ENCODE results near the gene ADAMTSL1. TPM values are rescaled to one million over a fixed set of nuclear protein-coding genes. Genes with fewer than 3 reads are reported as not detected.

Gene ADAMTSL1
- total and polyA plus RNA-seq, 2 donors from 2014 or later = 3.0 to 27.3 TPM

GRCh38 chr9:18437315-18438201 lies 36.4 kb upstream of the ADAMTSL1 start:
- DNase-seq = peak; percentile 47 to 80 (median 65)
- no peaks in the 10 kb centered on the region for H3K27me3 ChIP-seq (ENCODE audit: control insufficient read depth, insufficient read depth, low read length)
- peaks cover 0 to 8% (median 5%) of the 10 kb centered on the region in 3 donors for H3K4me1 ChIP-seq (ENCODE audit: control insufficient read depth in 2 of 3, insufficient read depth in 2 of 3, low read depth in 1 of 3, low read length in 3 of 3)
- H3K27ac ChIP-seq (ENCODE audit: low read depth in 2 of 2, low read length in 2 of 2) = peak overlapping the region in 1 of 2 donors; percentile 11
- no peaks in the 10 kb centered on the region for H3K36me3 ChIP-seq (ENCODE audit: control insufficient read depth in 2 of 3, insufficient read depth in 3 of 3, low read length in 3 of 3)
- H3K9ac ChIP-seq (ENCODE audit: low read length in 3 of 3) = no peak overlapping the region
- intact Hi-C loops (cut with DNase I) = no loop called here
- FAIRE-seq = no peak
- no peak for TF ChIP-seq CTCF (IDR thresholded peaks at IDR 0.05; ENCODE audit: borderline replicate concordance, extremely low read depth, insufficient read depth)
- peak overlapping the region in 2 of 3 donors; percentile 56 to 59 for H3K4me3 ChIP-seq (ENCODE audit: low read length in 3 of 3)
- no peaks in the 10 kb centered on the region for H3K9me3 ChIP-seq (ENCODE audit: control insufficient read depth in 2 of 3, insufficient read depth in 1 of 3, low read length in 3 of 3)

- Histone ChIP-seq H3K27me3 (ENCODE audit: control insufficient read depth, insufficient read depth, low read length) (no peaks in the 10 kb centered on the region), H3K9me3 (ENCODE audit: control insufficient read depth in 2 of 3, insufficient read depth in 1 of 3, low read length in 3 of 3) (no peaks in the 10 kb centered on the region), H3K27ac (ENCODE audit: low read depth in 2 of 2, low read length in 2 of 2) (peak overlapping the region in 1 of 2 donors; percentile 11), H3K9ac (ENCODE audit: low read length in 3 of 3) (no peak overlapping the region), H3K4me3 (ENCODE audit: low read length in 3 of 3) (peak overlapping the region; percentile 27 to 59 (median 56)), H3K4me1 (ENCODE audit: control insufficient read depth in 2 of 3, insufficient read depth in 2 of 3, low read depth in 1 of 3, low read length in 3 of 3) (peaks cover 0 to 8% (median 5%) of the 10 kb centered on the region in 3 donors), H3K36me3 (ENCODE audit: control insufficient read depth in 2 of 3, insufficient read depth in 3 of 3, low read length in 3 of 3) (no peaks in the 10 kb centered on the region)
- TF ChIP-seq CTCF (IDR thresholded peaks at IDR 0.05; ENCODE audit: borderline replicate concordance, extremely low read depth, insufficient read depth) = no peak
- intact Hi-C loops (cut with DNase I) = no loop called here
- FAIRE-seq (no peak), DNase-seq (peak; percentile 82 to 91 (median 87))
Observed at GRCh38 chr9:18438300-18438925, 35.5 kb upstream of the ADAMTSL1 start.

- peak in 1 of 5 donors; percentile 14 for DNase-seq
- Histone ChIP-seq H3K27me3 (ENCODE audit: control insufficient read depth, insufficient read depth, low read length) (no peaks in the 10 kb centered on the region), H3K4me3 (ENCODE audit: low read length in 3 of 3) (peak overlapping the region in 2 of 3 donors; percentile 56 to 59), H3K27ac (ENCODE audit: low read depth in 2 of 2, low read length in 2 of 2) (no peak overlapping the region), H3K9me3 (ENCODE audit: control insufficient read depth in 2 of 3, insufficient read depth in 1 of 3, low read length in 3 of 3) (no peaks in the 10 kb centered on the region), H3K36me3 (ENCODE audit: control insufficient read depth in 2 of 3, insufficient read depth in 3 of 3, low read length in 3 of 3) (no peaks in the 10 kb centered on the region), H3K9ac (ENCODE audit: low read length in 3 of 3) (no peak overlapping the region), H3K4me1 (ENCODE audit: control insufficient read depth in 2 of 3, insufficient read depth in 2 of 3, low read depth in 1 of 3, low read length in 3 of 3) (peaks cover 0 to 8% (median 5%) of the 10 kb centered on the region in 3 donors)
- no peak for TF ChIP-seq CTCF (IDR thresholded peaks at IDR 0.05; ENCODE audit: borderline replicate concordance, extremely low read depth, insufficient read depth)
- intact Hi-C loops (cut with DNase I) = no loop called here
- FAIRE-seq = no peak
Observed at GRCh38 chr9:18438951-18439350, 35.0 kb upstream of the ADAMTSL1 start.
